Activated CD4-positive, alpha-beta memory T cell treated with anti-CD3 and anti-CD28 coated beads, Interleukin-2, amount 10 ng/mL, durations not matched to agents 7 days and 5 days (primary cell): Measurements from ENCODE around the gene UGP2. TPM values are rescaled to one million over a fixed set of nuclear protein-coding genes. Genes with fewer than 3 reads are reported as not detected.
A peak's percentile ranks its signal among the peaks of the same experiment; 100 is the strongest.

ENCODE experiments used
- CTCF ChIA-PET: fragments of 350-600 bp; sonication (Branson Sonifier 250); formaldehyde crosslinking; loops from one replicate; lab custom pipeline; 2021; ENCODE audit warnings: antibody characterized with exemption, inconsistent platforms; lab: Charles Lee
- POLR2A ChIA-PET: fragments of 350-600 bp; sonication (Branson Sonifier 250); formaldehyde crosslinking; loops from one replicate; lab custom pipeline; 2021; ENCODE audit warnings: antibody characterized with exemption; lab: Charles Lee
- DNase-seq: peaks from one replicate; pipeline ENCODE4 v3.0.0-alpha.2; 2020
- H3K27ac Mint-ChIP-seq: one replicate; pipeline ENCODE4 v1.8.0; 2021; ENCODE audit warnings: mild to moderate bottlenecking, mixed read lengths
- H3K27me3 Mint-ChIP-seq: one replicate; pipeline ENCODE4 v1.8.0; 2021; ENCODE audit warnings: mixed read lengths
- H3K36me3 Mint-ChIP-seq: one replicate; pipeline ENCODE4 v1.8.0; 2021; ENCODE audit warnings: low read depth, mixed read lengths
- H3K4me1 Mint-ChIP-seq: one replicate; pipeline ENCODE4 v1.8.0; 2021; ENCODE audit warnings: mixed read lengths
- H3K4me3 Mint-ChIP-seq: one replicate; pipeline ENCODE4 v1.8.0; 2021; ENCODE audit warnings: mild to moderate bottlenecking, mixed read lengths
- H3K9me3 Mint-ChIP-seq: one replicate; pipeline ENCODE4 v1.8.0; 2021; ENCODE audit warnings: mixed read lengths
- total RNA-seq, 2 experiments: library from RNA; stranded (reverse); gene quantifications; one replicate each; pipeline ENCODE4 v1.2.3, GENCODE V29; 2021

Gene UGP2
- total RNA-seq, 2 experiments from 2014 or later, result 180 TPM

DNA sequence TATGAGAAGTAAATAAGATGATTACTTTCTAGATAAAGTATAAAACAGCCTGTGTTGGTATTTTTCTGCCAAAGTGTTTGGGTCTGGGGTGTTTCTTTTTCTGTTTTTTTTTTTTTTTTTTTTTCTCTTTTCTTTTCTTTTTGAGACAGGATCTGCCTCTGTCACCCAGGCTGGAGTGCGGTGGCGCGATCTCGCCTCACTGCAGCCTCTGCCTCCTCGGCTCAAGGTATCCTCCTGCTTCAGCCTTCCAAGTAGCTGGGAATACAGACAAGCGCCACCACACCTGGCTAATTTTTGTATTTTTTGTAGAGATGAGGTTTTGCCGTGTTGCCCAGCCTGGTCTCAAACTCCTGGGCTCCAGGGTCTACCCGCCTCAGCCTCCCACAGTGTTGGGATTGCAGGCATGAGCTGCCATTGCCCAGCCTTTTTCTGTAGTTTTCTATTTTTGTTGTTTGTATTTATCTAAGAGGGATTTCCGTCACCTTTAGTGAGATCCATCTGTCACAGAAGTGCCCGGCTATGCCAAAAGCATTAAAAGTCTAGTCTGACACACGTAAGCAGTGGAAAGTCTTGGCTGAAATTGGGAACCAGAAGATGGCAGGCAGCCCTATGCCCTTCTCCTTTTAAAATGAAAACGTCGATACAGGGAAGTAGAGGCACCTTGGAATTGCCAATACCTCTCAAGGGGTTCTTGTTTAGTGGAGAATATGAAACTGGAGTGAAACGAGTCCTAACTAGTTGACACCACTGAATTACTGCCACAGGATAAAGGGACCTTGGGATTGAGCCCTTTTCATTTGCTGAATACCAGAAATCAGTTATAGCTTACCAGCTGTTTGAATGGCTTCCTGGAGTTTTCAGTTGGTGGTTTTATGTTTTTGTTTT, 14.0 kb downstream of the UGP2 start:
- ChIA-PET CTCF (interaction anchor here (0.7 to 13.2 kb wide), 8 partner anchors 10 to 473 kb away, joined by 3 to 167 read pairs (median 4); partner anchors contain the start of genes MDH1 and UGP2), POLR2A (interaction anchor here (0.7 to 18.3 kb wide), 13 partner anchors 11 to 1274 kb away, joined by 3 to 738 read pairs (median 6); partner anchors contain the start of genes MDH1, RAB1A, UGP2 and WDPCP)
- Mint-ChIP-seq H3K9me3 (peaks cover 2% of the 10 kb centered on the region), H3K36me3 (peaks cover 84% of the 10 kb centered on the region), H3K4me1 (peaks cover 80% of the 10 kb centered on the region), H3K4me3 (peak overlapping the region; percentile 51), H3K27ac (peak overlapping the region; percentile 99), H3K27me3 (no peaks in the 10 kb centered on the region)
- DNase-seq, result peak; percentile 21

DNA sequence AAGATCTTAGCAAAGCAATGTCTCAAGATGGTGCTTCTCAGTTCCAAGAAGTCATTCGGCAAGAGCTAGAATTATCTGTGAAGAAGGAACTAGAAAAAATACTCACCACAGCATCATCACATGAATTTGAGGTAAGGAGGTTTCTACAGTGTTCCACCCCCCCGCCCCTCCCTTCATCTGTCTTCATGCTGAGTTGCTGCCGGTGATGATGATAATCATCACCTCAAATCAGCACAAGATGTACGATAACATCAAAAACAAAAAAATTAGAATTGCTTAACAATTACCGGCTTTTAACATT, 14.6 kb downstream of the UGP2 start:
- H3K4me3 Mint-ChIP-seq, result peak overlapping the region; percentile 51
- H3K36me3 Mint-ChIP-seq, result peaks cover 83% of the 10 kb centered on the region
- H3K27me3 Mint-ChIP-seq, result no peaks in the 10 kb centered on the region
- peaks cover 77% of the 10 kb centered on the region for H3K4me1 Mint-ChIP-seq
- H3K9me3 Mint-ChIP-seq, result peaks cover 2% of the 10 kb centered on the region
- CTCF ChIA-PET, result interaction anchor here (0.7 to 13.2 kb wide), 8 partner anchors 10 to 472 kb away, joined by 3 to 167 read pairs (median 4); partner anchors contain the start of genes MDH1 and UGP2
- POLR2A ChIA-PET, result interaction anchor here (0.7 to 18.3 kb wide), 10 partner anchors 10 to 1274 kb away, joined by 3 to 738 read pairs (median 6); partner anchors contain the start of genes MDH1, RAB1A, UGP2 and WDPCP
- H3K27ac Mint-ChIP-seq, result peak overlapping the region; percentile 99
- DNase-seq, result peak; percentile 74

DNA sequence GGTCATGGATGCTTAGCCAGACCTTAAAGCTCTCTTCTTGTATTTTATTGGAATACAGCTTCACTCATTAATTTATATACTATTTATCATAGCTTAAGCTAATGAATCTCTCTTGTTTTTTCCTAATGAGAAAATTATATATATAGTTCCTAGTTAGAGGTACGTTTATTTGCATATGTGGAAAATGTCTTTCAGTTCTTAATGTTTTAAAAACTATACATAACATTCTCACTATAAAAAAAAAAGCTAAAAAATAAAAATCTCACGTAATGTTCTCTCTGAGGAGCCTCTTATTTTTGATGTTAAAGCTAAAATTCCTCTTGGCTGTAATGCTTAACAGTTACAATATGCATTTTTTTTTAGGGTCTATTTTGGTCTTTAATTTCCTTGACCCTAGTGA, 16.6 kb downstream of the UGP2 start:
- H3K27ac Mint-ChIP-seq, result peak overlapping the region; percentile 99
- POLR2A ChIA-PET, result interaction anchor here (1.1 to 18.3 kb wide), 4 partner anchors 8 to 270 kb away, joined by 3 to 738 read pairs (median 38); partner anchors contain the start of genes MDH1, UGP2 and WDPCP
- CTCF ChIA-PET, result interaction anchor here (2.5 to 13.2 kb wide), 3 partner anchors 15 to 166 kb away, joined by 12 to 167 read pairs (median 89); partner anchors contain the start of gene UGP2
- H3K27me3 Mint-ChIP-seq, result no peaks in the 10 kb centered on the region
- H3K36me3 Mint-ChIP-seq, result peaks cover 79% of the 10 kb centered on the region
- no peaks in the 10 kb centered on the region for H3K9me3 Mint-ChIP-seq
- DNase-seq, result no peak
- H3K4me3 Mint-ChIP-seq, result no peak overlapping the region
- peaks cover 71% of the 10 kb centered on the region for H3K4me1 Mint-ChIP-seq

DNA sequence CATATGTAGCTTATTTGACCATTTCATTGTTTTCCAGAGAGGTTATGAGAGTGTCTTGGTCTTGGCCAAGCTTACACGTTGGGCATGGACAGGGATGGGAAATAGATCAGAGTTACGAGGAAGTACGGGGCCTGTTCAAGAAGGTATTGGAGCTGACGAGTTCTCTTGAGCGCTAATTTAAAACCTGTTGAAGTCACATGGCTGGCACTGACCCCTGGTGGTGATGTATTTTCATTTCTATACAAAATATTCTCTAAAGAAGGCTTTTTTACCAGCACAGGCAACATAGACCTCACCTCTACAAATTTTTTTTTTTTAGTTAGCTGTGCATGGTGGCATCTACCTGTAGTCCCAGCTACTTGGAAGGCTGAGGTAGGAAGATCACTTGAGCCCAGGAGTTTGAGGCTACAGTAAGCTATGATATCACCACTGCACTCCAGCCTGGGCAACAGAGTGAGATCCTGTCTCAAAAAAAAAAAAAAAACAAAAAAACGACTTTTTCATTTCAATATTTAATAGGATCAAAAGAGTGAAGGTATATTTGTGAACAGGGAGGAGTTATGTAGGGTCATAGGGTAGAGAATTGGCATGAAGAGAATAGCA, 19.6 kb downstream of the UGP2 start:
- Mint-ChIP-seq H3K36me3 (peaks cover 75% of the 10 kb centered on the region), H3K27ac (no peak overlapping the region), H3K9me3 (no peaks in the 10 kb centered on the region), H3K4me1 (peaks cover 58% of the 10 kb centered on the region), H3K27me3 (no peaks in the 10 kb centered on the region), H3K4me3 (no peak overlapping the region)
- ChIA-PET POLR2A (interaction anchor here (0.7 to 18.3 kb wide), 5 partner anchors 18 to 272 kb away, joined by 3 to 738 read pairs (median 8); partner anchors contain the start of genes MDH1, UGP2 and WDPCP), CTCF (interaction anchor here (0.6 to 13.2 kb wide), 23 partner anchors 9 to 1552 kb away, joined by 3 to 167 read pairs (median 4); partner anchors contain the start of genes MDH1, UGP2 and WDPCP)
- DNase-seq, result peak; percentile 55

DNA sequence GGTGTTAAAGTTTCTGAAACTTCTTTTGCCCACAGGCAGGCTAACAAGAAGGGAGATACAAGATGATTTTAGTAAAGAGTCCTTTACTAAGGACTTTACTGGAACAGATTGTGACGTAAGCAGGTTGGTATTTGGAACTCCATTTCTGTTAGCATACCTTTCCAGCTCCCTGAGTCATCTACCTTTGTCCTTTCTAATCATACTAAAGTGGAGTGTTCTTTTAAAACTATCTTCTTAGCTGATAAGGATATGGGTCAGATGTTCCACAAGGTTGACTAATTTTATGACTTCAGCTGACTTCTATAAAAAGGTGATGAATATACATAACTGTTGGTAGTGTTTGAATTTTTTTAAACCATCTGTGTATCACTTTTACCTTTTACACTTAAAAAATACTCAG, 21.1 kb downstream of the UGP2 start:
- Mint-ChIP-seq H3K27ac (no peak overlapping the region), H3K36me3 (peaks cover 65% of the 10 kb centered on the region), H3K27me3 (no peaks in the 10 kb centered on the region), H3K4me3 (no peak overlapping the region), H3K9me3 (no peaks in the 10 kb centered on the region), H3K4me1 (peaks cover 47% of the 10 kb centered on the region)
- ChIA-PET POLR2A (interaction anchor here (18.3 kb wide), 1 partner anchor 19 kb away, joined by 738 read pairs; the partner anchor contains the start of gene UGP2), CTCF (interaction anchor here (11.7 to 13.2 kb wide), 2 partner anchors 19 to 163 kb away, joined by 89 to 167 read pairs; partner anchors contain the start of gene UGP2)
- DNase-seq, result no peak

DNA sequence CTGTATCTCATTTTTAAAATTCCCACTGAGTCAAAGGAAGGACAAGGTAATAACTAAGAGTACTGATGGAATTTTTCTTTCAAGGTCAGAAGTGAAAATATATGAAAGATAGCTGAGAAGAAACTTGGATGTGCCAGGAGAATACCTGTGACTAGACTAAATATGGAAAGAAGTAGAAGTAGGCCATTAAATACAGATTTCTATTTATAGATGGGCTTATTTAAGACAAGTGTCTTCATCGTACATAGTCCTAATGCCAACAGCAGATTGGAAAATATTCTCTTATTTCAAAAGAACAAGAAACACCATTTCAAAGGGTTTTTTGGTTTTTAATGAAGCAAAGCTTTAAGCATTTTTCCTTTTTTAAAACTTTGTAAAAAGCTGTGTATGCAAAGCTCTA, 22.0 kb downstream of the UGP2 start:
- CTCF ChIA-PET, result interaction anchor here (11.7 to 13.2 kb wide), 2 partner anchors 20 to 164 kb away, joined by 89 to 167 read pairs; partner anchors contain the start of gene UGP2
- no peaks in the 10 kb centered on the region for H3K9me3 Mint-ChIP-seq
- no peak for DNase-seq
- no peaks in the 10 kb centered on the region for H3K27me3 Mint-ChIP-seq
- POLR2A ChIA-PET, result interaction anchor here (18.3 kb wide), 1 partner anchor 20 kb away, joined by 738 read pairs; the partner anchor contains the start of gene UGP2
- H3K27ac Mint-ChIP-seq, result no peak overlapping the region
- H3K36me3 Mint-ChIP-seq, result peaks cover 67% of the 10 kb centered on the region
- H3K4me1 Mint-ChIP-seq, result peaks cover 46% of the 10 kb centered on the region
- H3K4me3 Mint-ChIP-seq, result no peak overlapping the region

DNA sequence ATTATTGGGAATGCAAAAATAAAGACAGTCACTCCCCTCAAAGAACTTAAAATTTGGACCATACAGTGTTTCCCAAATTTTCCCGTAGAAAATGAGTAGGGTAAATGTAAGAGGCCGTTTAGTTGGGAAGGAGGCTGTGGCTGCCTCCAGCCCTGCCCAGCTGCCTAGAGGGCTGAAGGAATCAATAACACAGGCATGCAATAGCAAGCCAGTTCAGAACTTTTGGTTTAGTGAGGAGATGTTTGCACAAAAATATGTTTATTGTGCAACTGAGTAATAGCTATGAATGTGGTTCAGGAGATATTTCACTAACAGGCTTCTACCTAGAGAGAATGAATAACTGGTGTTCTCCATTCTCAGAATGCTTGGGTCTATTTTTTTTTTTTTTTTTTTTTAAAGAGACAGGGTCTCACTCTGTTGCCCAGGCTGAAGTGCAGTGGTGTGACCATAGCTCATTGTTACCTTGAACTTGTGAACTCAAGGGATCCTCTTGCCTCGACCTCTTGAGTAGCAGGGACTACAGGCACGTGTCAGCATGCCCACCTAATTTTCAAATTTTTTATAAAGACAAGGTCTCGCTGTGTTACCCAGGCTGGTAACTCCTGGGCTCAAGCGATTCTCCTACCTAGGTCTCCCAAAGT, 23.6 kb downstream of the UGP2 start:
- peaks cover 43% of the 10 kb centered on the region for H3K4me1 Mint-ChIP-seq
- CTCF ChIA-PET, result interaction anchor here (0.7 to 11.7 kb wide), 7 partner anchors 9 to 172 kb away, joined by 3 to 89 read pairs (median 5); partner anchors contain the start of gene UGP2
- no peak overlapping the region for H3K27ac Mint-ChIP-seq
- H3K36me3 Mint-ChIP-seq, result peaks cover 61% of the 10 kb centered on the region
- POLR2A ChIA-PET, result interaction anchor here (0.6 to 18.3 kb wide), 6 partner anchors 8 to 362 kb away, joined by 3 to 738 read pairs (median 6); partner anchors contain the start of gene UGP2
- H3K27me3 Mint-ChIP-seq, result no peaks in the 10 kb centered on the region
- no peak overlapping the region for H3K4me3 Mint-ChIP-seq
- DNase-seq, result no peak
- H3K9me3 Mint-ChIP-seq, result no peaks in the 10 kb centered on the region

DNA sequence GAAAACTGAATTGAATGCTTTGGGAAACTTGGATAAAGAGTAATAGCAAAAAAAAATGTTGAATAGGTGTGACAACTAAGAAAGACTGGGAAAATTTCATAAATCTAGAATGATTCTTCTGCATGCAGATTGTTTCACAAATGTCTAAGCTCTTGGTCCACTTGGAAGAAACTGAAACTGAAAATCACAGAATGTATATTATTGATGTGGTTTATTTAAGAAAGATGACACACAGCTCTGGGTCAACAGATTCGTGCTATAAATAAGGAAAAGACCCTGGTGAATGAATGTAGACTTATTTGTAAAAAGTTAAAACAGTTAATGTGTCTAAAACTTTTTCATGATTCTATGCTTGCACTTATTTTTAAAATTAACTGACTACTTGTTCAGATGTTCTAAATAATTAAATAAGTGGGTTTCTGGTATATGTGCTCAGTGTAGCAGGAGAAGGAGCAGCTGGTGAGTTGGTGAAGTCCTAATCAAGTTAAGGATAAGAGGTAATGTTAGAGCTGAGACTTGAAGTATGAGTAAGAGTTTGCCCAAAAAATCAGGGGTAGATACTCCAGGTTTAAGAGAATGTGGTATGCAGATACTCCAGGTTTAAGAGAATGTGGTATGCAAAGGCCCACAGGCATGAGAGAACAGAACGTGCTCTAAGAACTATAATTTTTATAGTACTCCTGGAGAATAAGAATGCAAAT, 24.5 kb downstream of the UGP2 start:
- no peaks in the 10 kb centered on the region for H3K27me3 Mint-ChIP-seq
- CTCF ChIA-PET, result interaction anchor here (0.7 to 11.7 kb wide), 6 partner anchors 10 to 166 kb away, joined by 3 to 89 read pairs (median 5); partner anchors contain the start of gene UGP2
- no peak overlapping the region for H3K4me3 Mint-ChIP-seq
- peak overlapping the region; percentile 3 for H3K27ac Mint-ChIP-seq
- DNase-seq, result no peak
- H3K4me1 Mint-ChIP-seq, result peaks cover 41% of the 10 kb centered on the region
- H3K9me3 Mint-ChIP-seq, result no peaks in the 10 kb centered on the region
- H3K36me3 Mint-ChIP-seq, result peaks cover 66% of the 10 kb centered on the region
- POLR2A ChIA-PET, result interaction anchor here (0.7 to 18.3 kb wide), 5 partner anchors 9 to 27 kb away, joined by 3 to 738 read pairs (median 10); partner anchors contain the start of gene UGP2

DNA sequence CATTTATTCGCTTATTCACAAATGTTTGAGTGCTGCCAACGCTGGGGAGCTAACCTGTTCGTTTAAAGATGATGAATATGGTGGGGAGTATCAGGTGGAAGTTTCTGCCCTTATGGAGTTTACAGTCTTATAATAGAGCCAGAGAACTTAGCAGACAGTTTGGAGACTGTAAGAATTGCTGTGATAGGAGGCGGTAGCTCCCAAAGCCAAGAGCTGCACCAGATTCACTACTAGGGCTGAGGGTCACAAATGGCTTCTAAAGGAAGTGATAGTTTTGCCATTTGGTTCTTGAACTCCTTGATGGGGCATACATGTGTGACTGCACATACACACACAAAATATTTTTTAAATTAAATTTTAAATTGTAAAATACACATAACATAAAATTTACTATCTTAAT, 29.0 kb downstream of the UGP2 start:
- ChIA-PET CTCF (interaction anchor here (2.2 kb wide), 1 partner anchor 9 kb away, joined by 9 read pairs; no protein-coding TSS in a partner anchor), POLR2A (interaction anchor here (1.6 kb wide), 1 partner anchor 16 kb away, joined by 3 read pairs; no protein-coding TSS in a partner anchor)
- peaks cover 34% of the 10 kb centered on the region for H3K4me1 Mint-ChIP-seq
- no peak for DNase-seq
- no peak overlapping the region for H3K27ac Mint-ChIP-seq
- H3K4me3 Mint-ChIP-seq, result no peak overlapping the region
- H3K27me3 Mint-ChIP-seq, result no peaks in the 10 kb centered on the region
- peaks cover 74% of the 10 kb centered on the region for H3K36me3 Mint-ChIP-seq
- H3K9me3 Mint-ChIP-seq, result peaks cover 5% of the 10 kb centered on the region

DNA sequence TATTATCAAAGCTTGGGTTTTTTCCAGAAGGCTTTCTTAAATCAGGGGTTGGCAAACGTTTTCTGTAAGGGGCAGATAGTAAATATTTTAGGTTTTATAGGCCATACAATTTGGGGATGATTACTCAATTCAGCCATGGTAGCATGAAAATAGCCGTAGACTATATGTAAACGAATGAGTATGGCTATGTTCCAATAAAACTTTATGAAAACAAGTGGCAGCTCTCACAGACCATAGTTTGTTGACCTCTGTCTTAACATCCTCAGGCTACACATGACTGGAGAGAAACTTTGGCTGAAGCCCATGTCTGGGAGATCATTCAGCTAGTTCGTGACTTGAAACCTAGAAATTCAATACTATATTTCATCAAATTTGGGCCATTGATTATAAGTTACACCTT, 30.2 kb downstream of the UGP2 start:
- ChIA-PET POLR2A (interaction anchor here (1.6 kb wide), 1 partner anchor 17 kb away, joined by 3 read pairs; no protein-coding TSS in a partner anchor), CTCF (interaction anchor here (1.2 kb wide), 1 partner anchor 10 kb away, joined by 7 read pairs; no protein-coding TSS in a partner anchor)
- Mint-ChIP-seq H3K4me3 (no peak overlapping the region), H3K36me3 (peaks cover 79% of the 10 kb centered on the region), H3K27me3 (no peaks in the 10 kb centered on the region), H3K4me1 (peaks cover 29% of the 10 kb centered on the region), H3K9me3 (peaks cover 5% of the 10 kb centered on the region), H3K27ac (no peak overlapping the region)
- DNase-seq, result no peak
